Body of pancreas (tissue), 4 donors: ENCODE data around the gene TMEM126B. TPM values are rescaled to one million over a fixed set of nuclear protein-coding genes. Genes with fewer than 3 reads are reported as not detected.
A peak's percentile ranks its signal among the peaks of the same experiment; 100 is the strongest.
"Not testable (repeated sequence)": the region's sequence is repeated elsewhere in the genome, so short reads cannot be mapped to it uniquely, and the experiment has no call there.

Experiments used
- ATAC-seq: fragments of 150-250 bp; one replicate; pipeline ENCODE4 v1.9.1; 2016
- DNase-seq, 4 donors: peaks; one replicate each; pipeline ENCODE4 v3.0.0-alpha.2; 2019
- H3K27ac ChIP-seq, 4 donors: fragments of 200-600 bp; sonication (generic); 1 replicate in 3 of 4; 2 replicates in 1 of 4; pipeline versions ENCODE4 v1.5.1 to v1.6.1; 2016 to 2019; ENCODE audit warnings: mild to moderate bottlenecking in 1 of 4, mixed read lengths in 1 of 4, moderate library complexity in 1 of 4
- H3K27me3 ChIP-seq, 2 donors: fragments of 200-600 bp; sonication (generic); one replicate each; pipeline ENCODE4 v1.6.0; 2016; ENCODE audit warnings: mild to moderate bottlenecking in 1 of 2
- H3K36me3 ChIP-seq, 2 donors: fragments of 200-600 bp; sonication (generic); replicated peaks in 1 of 2; 2 replicates each; pipeline ENCODE4 v1.5.1; 2016; ENCODE audit warnings: low read depth in 2 of 2; ENCODE audit not compliant: insufficient read depth in 1 of 2
- H3K4me1 ChIP-seq: fragments of 200-600 bp; sonication (generic); one replicate; pipeline ENCODE4 v1.6.0; 2016
- H3K4me3 ChIP-seq, 2 donors: fragments of 200-600 bp; sonication (generic); 1 replicate in 1 of 2; 2 replicates in 1 of 2; pipeline ENCODE4 v1.5.1; 2016 to 2019
- H3K9me3 ChIP-seq, 3 donors: fragments of 200-600 bp; sonication (generic); 1 replicate in 2 of 3; 2 replicates in 1 of 3; pipeline ENCODE4 v1.5.1; 2016
- CTCF ChIP-seq, 7 experiments: fragments of 450-650 bp in 4 of 7; fragments of 200-600 bp in 3 of 7; sonication (generic) in 3 of 7; IDR thresholded peaks; one replicate each; pipeline ENCODE4 v1.5.1; 2016 to 2019; ENCODE audit warnings: antibody characterized with exemption in 7 of 7
- POLR2A ChIP-seq, 3 donors: fragments of 450-650 bp; IDR thresholded peaks; one replicate each; pipeline ENCODE4 v1.6.1; 2016; ENCODE audit warnings: antibody characterized with exemption in 3 of 3, mild to moderate bottlenecking in 2 of 3
- WGBS, 2 donors: methylation state at CpG; one replicate each; pipeline ENCODE4 v1.1.5; 2017; 5-methylcytosine and 5-hydroxymethylcytosine counted together
- intact Hi-C: fragments of 100-400 bp; cut with DNase I; formaldehyde crosslinking; loops from one replicate; pipeline ENCODE4 v1.15.1; 2023
- total RNA-seq, 2 donors: library from RNA; depleted of rRNA; stranded (reverse); fragments of >200 nt; gene quantifications; one replicate each; pipeline ENCODE4 v1.1.0, GENCODE V29; 2016

TMEM126B gene
- total RNA-seq, 2 donors from 2014 or later = 15.2 to 23.3 TPM

DNA sequence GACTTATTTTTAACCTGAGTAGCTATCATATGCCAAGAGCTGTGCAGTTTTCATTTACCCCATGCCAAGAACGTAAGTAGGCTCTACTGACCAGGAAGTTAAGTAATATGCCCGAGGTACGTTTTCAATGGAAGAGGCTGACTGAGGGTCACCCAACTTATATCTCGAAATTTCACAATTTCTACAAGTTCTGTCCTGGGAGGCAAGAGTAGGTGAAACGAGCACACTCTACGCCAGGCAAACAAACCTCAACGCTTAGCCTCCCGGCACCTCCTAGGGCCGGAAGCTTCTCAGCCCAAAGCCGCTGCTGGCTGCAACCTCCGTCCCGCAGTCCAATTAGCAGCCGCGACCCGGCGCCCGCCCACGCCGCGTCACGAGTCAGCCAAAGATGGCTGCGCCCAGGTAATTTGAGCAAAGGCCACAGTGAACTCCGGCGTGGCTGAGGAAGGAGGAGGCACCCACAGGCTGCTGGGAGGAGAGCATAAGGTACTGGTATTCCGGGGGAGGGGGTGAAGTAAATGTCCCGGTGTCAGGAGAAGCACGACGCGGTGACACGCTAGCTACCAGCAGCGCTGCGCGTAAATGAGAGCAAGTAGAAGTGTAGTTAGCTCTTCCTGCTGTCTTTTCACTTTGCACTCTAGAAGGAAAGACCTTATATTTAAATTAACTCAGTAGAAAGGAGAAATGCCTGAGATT is 19.4 kb downstream of the TMEM126B start, which contains the start of gene TMEM126A:
Gene TMEM126A, plus strand, starts transcription at position 364 of the 696 bp plus-strand sequence. CDS start 2,289 bp downstream, outside the sequence.
- ATAC-seq = peak; percentile 97
- intact Hi-C loops = no loop called here
- peak in 1 of 7 experiments; percentile 9 for TF ChIP-seq CTCF (IDR thresholded peaks at IDR 0.05)
- TF ChIP-seq POLR2A (IDR thresholded peaks at IDR 0.05) = peak; percentile 72 to 92 (median 91)
- Histone ChIP-seq H3K27ac (peak within 1 kb of the TSS; percentile 58 to 91 (median 82)), H3K4me3 (peak within 1 kb of the TSS; percentile 28 to 65), H3K36me3 (no peaks in the 10 kb centered on the region), H3K27me3 (no peaks in the 10 kb centered on the region), H3K4me1 (peaks cover 28% of the 10 kb centered on the region), H3K9me3 (no peaks in the 10 kb centered on the region)
- DNase-seq = peak; percentile 88 to 93 (median 91)
- 0% methylated on average over 12 to 33 of the region's 33 CpGs for WGBS, 2 donors

- ATAC-seq (no peak), DNase-seq (no peak)
- Histone ChIP-seq H3K36me3 (peaks cover 0 to 4% of the 10 kb centered on the region in 2 donors), H3K27me3 (no peaks in the 10 kb centered on the region), H3K4me3 (no peak overlapping the region), H3K27ac (no peak overlapping the region), H3K4me1 (peaks cover 31% of the 10 kb centered on the region), H3K9me3 (no peaks in the 10 kb centered on the region)
- intact Hi-C loops = no loop called here
- 75 to 88% methylated on average over 1 of the region's 1 CpG for WGBS, 2 donors
- TF ChIP-seq CTCF (IDR thresholded peaks at IDR 0.05) (no peak), POLR2A (IDR thresholded peaks at IDR 0.05) (no peak)
Measured at GRCh38 chr11:85651118-85651517, 22.7 kb downstream of the TMEM126B start.

GRCh38 chr11:85652786-85653447 is 24.5 kb downstream of the TMEM126B start:
- 27 to 30% methylated on average over 3 of the region's 3 CpGs for WGBS, 2 donors
- DNase-seq (no peak), ATAC-seq (no peak)
- no peaks in the 10 kb centered on the region for H3K9me3 ChIP-seq
- no peak overlapping the region for H3K4me3 ChIP-seq
- intact Hi-C loops = no loop called here
- peaks cover 27% of the 10 kb centered on the region for H3K4me1 ChIP-seq
- H3K27me3 ChIP-seq = no peaks in the 10 kb centered on the region
- TF ChIP-seq CTCF (IDR thresholded peaks at IDR 0.05) (no peak), POLR2A (IDR thresholded peaks at IDR 0.05) (no peak)
- H3K27ac ChIP-seq = no peak overlapping the region
- H3K36me3 ChIP-seq = peaks cover 0 to 4% of the 10 kb centered on the region in 2 donors

GRCh38 chr11:85654343-85654742 is 25.9 kb downstream of the TMEM126B start:
- intact Hi-C loops, H3K27me3 ChIP-seq, H3K27ac ChIP-seq, DNase-seq, H3K9me3 ChIP-seq, ATAC-seq, H3K4me3 ChIP-seq, H3K36me3 ChIP-seq: not testable (repeated sequence)
- 96 to 98% methylated on average over 4 of the region's 4 CpGs for WGBS, 2 donors
- H3K4me1 ChIP-seq = peaks cover 28% of the 10 kb centered on the region

DNA sequence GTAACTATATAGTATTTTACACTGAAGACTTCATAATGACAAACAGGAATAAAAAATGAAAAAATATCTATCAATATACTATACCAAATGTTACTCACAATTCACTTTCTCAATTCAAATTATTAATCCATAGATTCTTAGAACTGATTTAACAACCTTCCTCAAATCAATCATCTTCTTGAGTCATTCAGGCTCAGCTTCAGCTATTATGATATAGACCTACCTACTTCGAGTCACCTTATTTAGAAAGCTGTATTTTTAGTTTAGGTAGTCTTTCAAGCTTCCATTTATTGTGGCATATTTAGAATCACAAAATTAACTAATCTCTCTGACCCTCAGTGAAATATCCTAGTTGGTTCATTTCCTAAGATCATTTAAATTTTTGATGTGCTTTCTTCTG is 28.4 kb downstream of the TMEM126B start:
- H3K27me3 ChIP-seq = no peaks in the 10 kb centered on the region
- H3K36me3 ChIP-seq = peaks cover 0 to 4% of the 10 kb centered on the region in 2 donors
- no peaks in the 10 kb centered on the region for H3K9me3 ChIP-seq
- 82 to 89% methylated on average over 1 of the region's 1 CpG for WGBS, 2 donors
- intact Hi-C loops = no loop called here
- ATAC-seq (no peak), DNase-seq (no peak)
- peaks cover 46% of the 10 kb centered on the region for H3K4me1 ChIP-seq
- no peak for TF ChIP-seq CTCF (IDR thresholded peaks at IDR 0.05)
- no peak for TF ChIP-seq POLR2A (IDR thresholded peaks at IDR 0.05)
- H3K4me3 ChIP-seq = no peak overlapping the region
- no peak overlapping the region for H3K27ac ChIP-seq
